ENCODE data around the gene SPSB2. TPM values are rescaled to one million over a fixed set of nuclear protein-coding genes. Genes with fewer than 3 reads are reported as not detected.
"Not testable (repeated sequence)": the region's sequence is repeated elsewhere in the genome, so short reads cannot be mapped to it uniquely, and the experiment has no call there.

Gene SPSB2
- total and polyA plus RNA-seq, 11 donors: 2.3 to 6.6 (median 3.5) TPM

- Histone ChIP-seq H3K27me3 (no peaks in the 10 kb centered on the region), H3K36me3 (peaks cover 0 to 73% (median 68%) of the 10 kb centered on the region in 9 donors), H3K27ac (peak overlapping the region in 11 of 12 donors; percentile 96 to 100 (median 99)), H3K4me3 (peak overlapping the region in 9 of 12 donors; percentile 77 to 100 (median 99)), H3K9me3 (no peaks in the 10 kb centered on the region), H3K4me1 (peaks cover 11 to 38% (median 33%) of the 10 kb centered on the region in 12 donors)
- WGBS, 4 donors: 82 to 86% (median 84%) methylated on average over 18 to 19 of the region's 19 CpGs
- TF ChIP-seq POLR2A (IDR thresholded peaks at IDR 0.05): no peak
- TF ChIP-seq, protein P1, sequence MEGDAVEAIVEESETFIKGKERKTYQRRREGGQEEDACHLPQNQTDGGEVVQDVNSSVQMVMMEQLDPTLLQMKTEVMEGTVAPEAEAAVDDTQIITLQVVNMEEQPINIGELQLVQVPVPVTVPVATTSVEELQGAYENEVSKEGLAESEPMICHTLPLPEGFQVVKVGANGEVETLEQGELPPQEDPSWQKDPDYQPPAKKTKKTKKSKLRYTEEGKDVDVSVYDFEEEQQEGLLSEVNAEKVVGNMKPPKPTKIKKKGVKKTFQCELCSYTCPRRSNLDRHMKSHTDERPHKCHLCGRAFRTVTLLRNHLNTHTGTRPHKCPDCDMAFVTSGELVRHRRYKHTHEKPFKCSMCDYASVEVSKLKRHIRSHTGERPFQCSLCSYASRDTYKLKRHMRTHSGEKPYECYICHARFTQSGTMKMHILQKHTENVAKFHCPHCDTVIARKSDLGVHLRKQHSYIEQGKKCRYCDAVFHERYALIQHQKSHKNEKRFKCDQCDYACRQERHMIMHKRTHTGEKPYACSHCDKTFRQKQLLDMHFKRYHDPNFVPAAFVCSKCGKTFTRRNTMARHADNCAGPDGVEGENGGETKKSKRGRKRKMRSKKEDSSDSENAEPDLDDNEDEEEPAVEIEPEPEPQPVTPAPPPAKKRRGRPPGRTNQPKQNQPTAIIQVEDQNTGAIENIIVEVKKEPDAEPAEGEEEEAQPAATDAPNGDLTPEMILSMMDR (IDR thresholded peaks at IDR 0.05): no peak
- intact Hi-C loops (cut with DNase I): loop anchor here in 3 of 10 donors (1.0 to 10.0 kb wide), 4 partner anchors 14 to 246 kb away; partner anchors contain the start of genes MLF2 (in 2 of the 3) and USP5 (in 1 of the 3)
- ATAC-seq (no peak), DNase-seq (peak in 1 of 5 donors; percentile 41)
These were observed 6.8 kb downstream of the SPSB2 start for GRCh38 chr12:6866163-6866919.

GRCh38 chr12:6865307-6865706 is 7.8 kb downstream of the SPSB2 start:
- intact Hi-C loops (cut with DNase I): loop anchor here in 2 of 10 donors (5.0 to 10.0 kb wide), 3 partner anchors 99 to 247 kb away; partner anchors contain the start of gene MLF2 (in 2 of the 2)
- not testable (repeated sequence) for H3K4me3 ChIP-seq
- H3K4me1 ChIP-seq: peaks cover 11 to 28% (median 25%) of the 10 kb centered on the region in 12 donors

DNA sequence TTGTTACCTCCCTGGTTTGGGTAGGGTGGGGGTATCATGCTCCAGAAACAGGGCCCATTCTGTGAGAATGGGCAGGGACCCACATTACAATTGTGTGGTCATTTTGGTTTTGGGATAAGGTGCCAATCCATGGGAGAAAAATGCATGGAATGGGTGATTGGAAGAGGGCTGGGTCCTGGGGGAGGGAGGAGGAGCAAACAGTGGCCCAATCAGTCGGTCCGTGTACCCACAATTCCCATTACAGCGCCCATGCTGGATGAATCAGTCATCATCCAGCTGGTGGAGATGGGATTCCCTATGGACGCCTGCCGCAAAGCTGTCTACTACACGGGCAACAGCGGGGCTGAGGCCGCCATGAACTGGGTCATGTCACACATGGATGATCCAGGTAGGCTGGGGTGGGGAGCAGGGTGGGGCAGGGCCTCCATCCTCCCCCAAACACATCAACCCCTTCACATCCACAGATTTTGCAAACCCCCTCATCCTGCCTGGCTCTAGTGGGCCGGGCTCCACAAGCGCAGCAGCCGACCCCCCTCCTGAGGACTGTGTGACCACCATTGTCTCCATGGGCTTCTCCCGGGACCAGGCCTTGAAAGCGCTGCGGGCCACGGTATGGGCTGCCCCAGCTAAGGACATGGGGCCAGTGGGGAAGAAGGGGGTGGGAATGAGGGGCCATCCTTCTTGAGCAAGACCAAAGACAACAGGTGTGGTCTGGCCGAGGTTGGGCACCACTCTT is 9.3 kb downstream of the SPSB2 start:
- Histone ChIP-seq H3K36me3 (peaks cover 4 to 73% (median 68%) of the 10 kb centered on the region in 9 donors), H3K4me1 (peaks cover 3 to 14% (median 12%) of the 10 kb centered on the region in 12 donors), H3K9me3 (no peaks in the 10 kb centered on the region), H3K4me3 (no peak overlapping the region), H3K27me3 (no peaks in the 10 kb centered on the region), H3K27ac (no peak overlapping the region)
- 95 to 98% (median 96%) methylated on average over 15 to 16 of the region's 16 CpGs for WGBS, 4 donors
- intact Hi-C loops (cut with DNase I): loop anchor here in 1 of 10 donors (10.0 kb wide), 1 partner anchor 101 kb away; no protein-coding TSS in a partner anchor
- DNase-seq (no peak), ATAC-seq (no peak)
- TF ChIP-seq POLR2A (IDR thresholded peaks at IDR 0.05): no peak
- TF ChIP-seq, protein P1 (IDR thresholded peaks at IDR 0.05): no peak

More at GRCh38 chr12:6865307-6865706, 7.8 kb downstream of the SPSB2 start:
- H3K27ac ChIP-seq, H3K27me3 ChIP-seq, ATAC-seq, DNase-seq, H3K9me3 ChIP-seq: not testable (repeated sequence)
- 93 to 95% (median 94%) methylated on average over 4 to 5 of the region's 5 CpGs for WGBS, 4 donors
- H3K36me3 ChIP-seq: peaks cover 0 to 73% (median 68%) of the 10 kb centered on the region in 9 donors

GRCh38 chr12:6863033-6863432 is 10.1 kb downstream of the SPSB2 start:
- TF ChIP-seq, protein P1 (IDR thresholded peaks at IDR 0.05): no peak
- TF ChIP-seq POLR2A (IDR thresholded peaks at IDR 0.05): no peak
- no peak overlapping the region for H3K27ac ChIP-seq
- peaks cover 4 to 79% (median 76%) of the 10 kb centered on the region in 9 donors for H3K36me3 ChIP-seq
- WGBS, 4 donors: 92 to 95% (median 92%) methylated on average over 11 of the region's 11 CpGs
- no peaks in the 10 kb centered on the region for H3K9me3 ChIP-seq
- DNase-seq (no peak), ATAC-seq (no peak)
- no peaks in the 10 kb centered on the region for H3K27me3 ChIP-seq
- intact Hi-C loops (cut with DNase I): loop anchor here in 1 of 10 donors (10.0 kb wide), 1 partner anchor 102 kb away; no protein-coding TSS in a partner anchor
- H3K4me3 ChIP-seq: no peak overlapping the region
- H3K4me1 ChIP-seq: peaks cover 0 to 7% (median 5%) of the 10 kb centered on the region in 12 donors

Data from heart left ventricle (tissue), 16 donors.